Peyer's patch (tissue), 4 donors: ENCODE data around the gene CMA1. TPM values are rescaled to one million over a fixed set of nuclear protein-coding genes. Genes with fewer than 3 reads are reported as not detected.
"Not testable (repeated sequence)": the region's sequence is repeated elsewhere in the genome, so short reads cannot be mapped to it uniquely, and the experiment has no call there.

ENCODE experiments used
- DNase-seq, 3 donors: peaks; one replicate each; pipeline ENCODE4 v3.0.0-alpha.2; 2017 to 2019
- H3K27ac ChIP-seq, 4 donors: fragments of 200-600 bp; sonication (generic); one replicate each; pipeline ENCODE4 v1.5.1; 2016 to 2019
- H3K27me3 ChIP-seq, 2 donors: fragments of 200-600 bp; sonication (generic); one replicate each; pipeline ENCODE4 v1.5.1; 2019
- H3K36me3 ChIP-seq, 3 donors: fragments of 200-600 bp; sonication (generic); one replicate each; pipeline ENCODE4 v1.5.1; 2016 to 2019
- H3K4me1 ChIP-seq, 4 donors: fragments of 200-600 bp; sonication (generic); one replicate each; pipeline ENCODE4 v1.5.1; 2016 to 2019
- H3K4me3 ChIP-seq, 4 donors: fragments of 200-600 bp; sonication (generic); 1 replicate in 3 of 4; 2 replicates in 1 of 4; pipeline ENCODE4 v1.5.1; 2016 to 2019; ENCODE audit warnings: mild to moderate bottlenecking in 1 of 4
- H3K9me3 ChIP-seq, 4 donors: fragments of 200-600 bp; sonication (generic); one replicate each; pipeline ENCODE4 v1.5.1; 2016 to 2019; ENCODE audit warnings: mild to moderate bottlenecking in 1 of 4
- CTCF ChIP-seq, 6 experiments: fragments of 450-650 bp in 4 of 6; fragments of 200-600 bp in 2 of 6; sonication (generic) in 1 of 6; IDR thresholded peaks; one replicate each; pipeline ENCODE4 v1.5.1; 2017 to 2019; ENCODE audit warnings: antibody characterized with exemption in 6 of 6, mild to moderate bottlenecking in 3 of 6, moderate library complexity in 1 of 6
- POLR2A ChIP-seq, 2 donors: fragments of 450-650 bp; IDR thresholded peaks; one replicate each; pipeline ENCODE4 v1.5.1; 2017; ENCODE audit warnings: antibody characterized with exemption in 2 of 2, mild to moderate bottlenecking in 2 of 2, moderate library complexity in 2 of 2
- total RNA-seq, 4 donors: library from RNA; depleted of rRNA; stranded (reverse); fragments of >200 nt; gene quantifications; one replicate each; pipeline ENCODE4 v1.1.0, GENCODE V29; 2016

The CMA1 gene
- total RNA-seq, 4 donors from 2014 or later = not detected

- Histone ChIP-seq H3K9me3 (no peaks in the 10 kb centered on the region), H3K36me3 (no peaks in the 10 kb centered on the region), H3K27me3 (no peaks in the 10 kb centered on the region), H3K4me3 (no peak overlapping the region), H3K27ac (no peak overlapping the region), H3K4me1 (no peaks in the 10 kb centered on the region)
- TF ChIP-seq CTCF (IDR thresholded peaks at IDR 0.05) (no peak), POLR2A (IDR thresholded peaks at IDR 0.05) (no peak)
- DNase-seq = no peak
Observed at GRCh38 chr14:24518851-24519250, 10.8 kb upstream of the CMA1 start.

- Histone ChIP-seq H3K4me3 (no peak overlapping the region), H3K4me1 (no peaks in the 10 kb centered on the region), H3K36me3 (no peaks in the 10 kb centered on the region), H3K9me3 (no peaks in the 10 kb centered on the region), H3K27ac (no peak overlapping the region), H3K27me3 (no peaks in the 10 kb centered on the region)
- no peak for DNase-seq
- no peak for TF ChIP-seq CTCF (IDR thresholded peaks at IDR 0.05)
- no peak for TF ChIP-seq POLR2A (IDR thresholded peaks at IDR 0.05)
Observed at GRCh38 chr14:24514209-24514608, 6.1 kb upstream of the CMA1 start.

GRCh38 chr14:24513009-24513408, 4.9 kb upstream of the CMA1 start:
- TF ChIP-seq CTCF (IDR thresholded peaks at IDR 0.05) (no peak), POLR2A (IDR thresholded peaks at IDR 0.05) (no peak)

GRCh38 chr14:24506443-24506842, 1.6 kb downstream of the CMA1 start:
- H3K9me3 ChIP-seq = no peaks in the 10 kb centered on the region
- H3K4me1 ChIP-seq = no peaks in the 10 kb centered on the region
- no peaks in the 10 kb centered on the region for H3K27me3 ChIP-seq
- H3K4me3 ChIP-seq = no peak overlapping the region
- TF ChIP-seq POLR2A (IDR thresholded peaks at IDR 0.05) (no peak), CTCF (IDR thresholded peaks at IDR 0.05) (no peak)
- DNase-seq = no peak
- no peaks in the 10 kb centered on the region for H3K36me3 ChIP-seq
- H3K27ac ChIP-seq = no peak overlapping the region

More at GRCh38 chr14:24513009-24513408, 4.9 kb upstream of the CMA1 start:
- Histone ChIP-seq H3K27me3 (no peaks in the 10 kb centered on the region), H3K9me3 (no peaks in the 10 kb centered on the region), H3K4me1 (no peaks in the 10 kb centered on the region), H3K36me3 (no peaks in the 10 kb centered on the region), H3K4me3 (no peak overlapping the region), H3K27ac (no peak overlapping the region)
- DNase-seq = no peak

GRCh38 chr14:24504425-24504950, 3.6 kb downstream of the CMA1 start:
- no peaks in the 10 kb centered on the region for H3K4me1 ChIP-seq
- no peak overlapping the region for H3K4me3 ChIP-seq
- no peak overlapping the region for H3K27ac ChIP-seq
- no peaks in the 10 kb centered on the region for H3K27me3 ChIP-seq
- no peaks in the 10 kb centered on the region for H3K9me3 ChIP-seq
- TF ChIP-seq CTCF (IDR thresholded peaks at IDR 0.05) (no peak), POLR2A (IDR thresholded peaks at IDR 0.05) (no peak)
- no peak for DNase-seq
- no peaks in the 10 kb centered on the region for H3K36me3 ChIP-seq

GRCh38 chr14:24491586-24492408, 16.3 kb downstream of the CMA1 start:
- H3K27ac ChIP-seq, H3K27me3 ChIP-seq, H3K4me3 ChIP-seq, DNase-seq, H3K4me1 ChIP-seq, H3K36me3 ChIP-seq, H3K9me3 ChIP-seq: not testable (repeated sequence)
